Muscle layer of duodenum (tissue), 2 donors: Measurements from ENCODE around the gene DPP6.

ENCODE experiments used
- H3K27ac ChIP-seq: one replicate; pipeline ENCODE4 v1.7.0; 2013; ENCODE audit warnings: mild to moderate bottlenecking, low read length
- H3K27me3 ChIP-seq: one replicate; pipeline ENCODE4 v1.7.0; 2013; ENCODE audit warnings: low read depth, mild to moderate bottlenecking, control low read depth, low read length
- H3K36me3 ChIP-seq, 2 donors: one replicate each; pipeline ENCODE4 v1.7.0; 2013; ENCODE audit warnings: low read length in 2 of 2, control low read depth in 1 of 2, mild to moderate bottlenecking in 1 of 2; ENCODE audit not compliant: insufficient read depth in 2 of 2, control insufficient read depth in 1 of 2
- H3K4me1 ChIP-seq, 2 donors: one replicate each; pipeline ENCODE4 v1.7.0; 2013; ENCODE audit warnings: low read length in 2 of 2, mild to moderate bottlenecking in 2 of 2, control low read depth in 1 of 2, moderate library complexity in 1 of 2; ENCODE audit not compliant: insufficient read depth in 2 of 2, control insufficient read depth in 1 of 2
- H3K4me3 ChIP-seq, 2 donors: one replicate each; pipeline ENCODE4 v1.7.0; 2013; ENCODE audit warnings: low read length in 2 of 2, low read depth in 1 of 2, mild to moderate bottlenecking in 1 of 2
- H3K9me3 ChIP-seq, 2 donors: one replicate each; pipeline ENCODE4 v1.7.0; 2013; ENCODE audit warnings: low read length in 2 of 2, control low read depth in 1 of 2, mild to moderate bottlenecking in 1 of 2; ENCODE audit not compliant: control insufficient read depth in 1 of 2
- donor health status: healthy.

DPP6 gene

GRCh38 chr7:154884348-154884920, 832.2 kb downstream of the DPP6 start:
- H3K27me3 ChIP-seq, result no peaks in the 10 kb centered on the region
- H3K4me1 ChIP-seq, result peaks cover 0 to 6% of the 10 kb centered on the region in 2 donors
- H3K9me3 ChIP-seq, result no peaks in the 10 kb centered on the region
- no peak overlapping the region for H3K27ac ChIP-seq
- no peak overlapping the region for H3K4me3 ChIP-seq
- no peaks in the 10 kb centered on the region for H3K36me3 ChIP-seq

- Histone ChIP-seq H3K9me3 (no peaks in the 10 kb centered on the region), H3K27ac (no peak overlapping the region), H3K4me3 (no peak overlapping the region), H3K36me3 (peaks cover 0 to 4% of the 10 kb centered on the region in 2 donors), H3K4me1 (no peaks in the 10 kb centered on the region), H3K27me3 (no peaks in the 10 kb centered on the region)
These were observed 834.4 kb downstream of the DPP6 start for GRCh38 chr7:154886591-154886990.

- H3K27ac ChIP-seq, result no peak overlapping the region
- no peaks in the 10 kb centered on the region for H3K27me3 ChIP-seq
- no peaks in the 10 kb centered on the region for H3K4me1 ChIP-seq
- no peak overlapping the region for H3K4me3 ChIP-seq
- no peaks in the 10 kb centered on the region for H3K9me3 ChIP-seq
- H3K36me3 ChIP-seq, result peaks cover 0 to 4% of the 10 kb centered on the region in 2 donors
These were observed 836.5 kb downstream of the DPP6 start for GRCh38 chr7:154888690-154889089.

- no peak overlapping the region for H3K4me3 ChIP-seq
These were observed 840.3 kb downstream of the DPP6 start for GRCh38 chr7:154892459-154892858.

GRCh38 chr7:154896076-154896475, 843.9 kb downstream of the DPP6 start:
- Histone ChIP-seq H3K4me3 (no peak overlapping the region), H3K27ac (no peak overlapping the region), H3K27me3 (no peaks in the 10 kb centered on the region), H3K4me1 (no peaks in the 10 kb centered on the region), H3K36me3 (no peaks in the 10 kb centered on the region), H3K9me3 (no peaks in the 10 kb centered on the region)

More at GRCh38 chr7:154892459-154892858, 840.3 kb downstream of the DPP6 start:
- Histone ChIP-seq H3K9me3 (no peaks in the 10 kb centered on the region), H3K4me1 (no peaks in the 10 kb centered on the region), H3K27ac (no peak overlapping the region), H3K27me3 (no peaks in the 10 kb centered on the region), H3K36me3 (peaks cover 0 to 4% of the 10 kb centered on the region in 2 donors)

- no peak overlapping the region for H3K27ac ChIP-seq
- H3K36me3 ChIP-seq, result no peaks in the 10 kb centered on the region
These were observed 847.0 kb downstream of the DPP6 start for GRCh38 chr7:154898973-154899855.

GRCh38 chr7:154899862-154900261, 847.7 kb downstream of the DPP6 start:
- no peak overlapping the region for H3K4me3 ChIP-seq
- H3K4me1 ChIP-seq, result no peaks in the 10 kb centered on the region
- H3K27me3 ChIP-seq, result no peaks in the 10 kb centered on the region
- H3K27ac ChIP-seq, result no peak overlapping the region
- H3K36me3 ChIP-seq, result no peaks in the 10 kb centered on the region
- H3K9me3 ChIP-seq, result no peaks in the 10 kb centered on the region

More at GRCh38 chr7:154898973-154899855, 847.0 kb downstream of the DPP6 start:
- Histone ChIP-seq H3K4me1 (no peaks in the 10 kb centered on the region), H3K27me3 (no peaks in the 10 kb centered on the region), H3K9me3 (no peaks in the 10 kb centered on the region), H3K4me3 (no peak overlapping the region)

- no peaks in the 10 kb centered on the region for H3K9me3 ChIP-seq
These were observed 850.4 kb downstream of the DPP6 start for GRCh38 chr7:154902600-154903082.

GRCh38 chr7:154903083-154903731, 851.0 kb downstream of the DPP6 start:
- H3K4me1 ChIP-seq, result no peaks in the 10 kb centered on the region
- H3K9me3 ChIP-seq, result no peaks in the 10 kb centered on the region
- no peaks in the 10 kb centered on the region for H3K27me3 ChIP-seq
- H3K4me3 ChIP-seq, result no peak overlapping the region
- H3K36me3 ChIP-seq, result no peaks in the 10 kb centered on the region
- no peak overlapping the region for H3K27ac ChIP-seq

More at GRCh38 chr7:154902600-154903082, 850.4 kb downstream of the DPP6 start:
- no peaks in the 10 kb centered on the region for H3K36me3 ChIP-seq
- no peak overlapping the region for H3K4me3 ChIP-seq
- no peaks in the 10 kb centered on the region for H3K27me3 ChIP-seq
- no peaks in the 10 kb centered on the region for H3K4me1 ChIP-seq
- H3K27ac ChIP-seq, result no peak overlapping the region

- Histone ChIP-seq H3K27ac (no peak overlapping the region), H3K36me3 (no peaks in the 10 kb centered on the region)
These were observed 852.9 kb downstream of the DPP6 start for GRCh38 chr7:154905146-154905545.

GRCh38 chr7:154905615-154906014, 853.4 kb downstream of the DPP6 start:
- H3K4me1 ChIP-seq, result no peaks in the 10 kb centered on the region
- peaks cover 0 to under 1% of the 10 kb centered on the region in 2 donors for H3K9me3 ChIP-seq
- H3K27ac ChIP-seq, result no peak overlapping the region
- no peaks in the 10 kb centered on the region for H3K27me3 ChIP-seq
- H3K4me3 ChIP-seq, result no peak overlapping the region
- no peaks in the 10 kb centered on the region for H3K36me3 ChIP-seq

More at GRCh38 chr7:154905146-154905545, 852.9 kb downstream of the DPP6 start:
- Histone ChIP-seq H3K4me1 (no peaks in the 10 kb centered on the region), H3K27me3 (no peaks in the 10 kb centered on the region), H3K9me3 (no peaks in the 10 kb centered on the region), H3K4me3 (no peak overlapping the region)
